B cell (primary cell): ENCODE data around the gene NECTIN1. TPM values are rescaled to one million over a fixed set of nuclear protein-coding genes. Genes with fewer than 3 reads are reported as not detected.
A peak's percentile ranks its signal among the peaks of the same experiment; 100 is the strongest.

Source experiments
- ATAC-seq: fragments of 200-7000 bp; cut with Tn5 transposase; one replicate; pipeline ENCODE4 v1.10.0; 2021; ENCODE audit warnings: low read depth, mild to moderate bottlenecking, moderate number of reproducible peaks, moderate library complexity
- CTCF ChIA-PET: fragments of 350-600 bp; sonication (Branson Sonifier 250); formaldehyde crosslinking; loops from one replicate; lab custom pipeline; 2021; ENCODE audit warnings: antibody characterized with exemption, inconsistent platforms; lab: Charles Lee
- POLR2A ChIA-PET: fragments of 350-600 bp; sonication (Branson Sonifier 250); formaldehyde crosslinking; loops from one replicate; lab custom pipeline; 2021; ENCODE audit warnings: antibody characterized with exemption; lab: Charles Lee
- DNase-seq: peaks from one replicate; pipeline ENCODE4 v3.0.0; 2013
- H2AFZ ChIP-seq: 2 replicates; pipeline ENCODE4 v1.6.1; 2012; ENCODE audit warnings: mild to moderate bottlenecking, low read depth, low read length; ENCODE audit not compliant: insufficient read depth, poor library complexity, severe bottlenecking
- H3K27ac ChIP-seq, 2 donors: 1 replicate in 1 of 2; 2 replicates in 1 of 2; pipeline ENCODE4 v1.5.1; 2012 to 2013; ENCODE audit warnings: low read length in 2 of 2, mild to moderate bottlenecking in 2 of 2, moderate library complexity in 1 of 2
- H3K27me3 ChIP-seq, 4 experiments: fragments of 200-600 bp in 1 of 4; sonication (generic) in 1 of 4; replicated peaks in 1 of 4; 1 replicate in 2 of 4; 2 replicates in 2 of 4; pipeline versions ENCODE4 v1.6.1 to v1.7.0; 2013 to 2016; ENCODE audit warnings: low read length in 3 of 4, mild to moderate bottlenecking in 2 of 4, mixed read lengths in 1 of 4, moderate library complexity in 1 of 4; ENCODE audit not compliant: insufficient read depth in 4 of 4, control insufficient read depth in 3 of 4; ENCODE audit errors: control extremely low read depth in 1 of 4
- H3K36me3 ChIP-seq, 2 experiments: replicated peaks in 1 of 2; 1 replicate in 1 of 2; 2 replicates in 1 of 2; pipeline versions ENCODE4 v1.6.1 to v1.7.1; 2013; ENCODE audit warnings: low read length in 1 of 2; ENCODE audit not compliant: insufficient read depth in 2 of 2, control insufficient read depth in 1 of 2; ENCODE audit errors: control extremely low read depth in 1 of 2, extremely low read depth in 1 of 2
- H3K4me1 ChIP-seq, 2 donors: fragments of 200-600 bp in 1 of 2; sonication (generic) in 1 of 2; 1 replicate in 1 of 2; 2 replicates in 1 of 2; pipeline versions ENCODE4 v1.5.1 to v1.6.1; 2013 to 2017; ENCODE audit warnings: low read length in 2 of 2; ENCODE audit not compliant: control insufficient read depth in 2 of 2, insufficient read depth in 2 of 2
- H3K4me2 ChIP-seq: replicated peaks from 2 replicates; pipeline ENCODE3; 2012; ENCODE audit warnings: mild to moderate bottlenecking, low read depth, low read length; ENCODE audit not compliant: poor library complexity, severe bottlenecking
- H3K4me3 ChIP-seq, 5 experiments: fragments of 200-600 bp in 1 of 5; sonication (generic) in 1 of 5; 1 replicate in 3 of 5; 2 replicates in 2 of 5; pipeline versions ENCODE4 v1.5.1 to v1.7.0; 2011 to 2016; ENCODE audit warnings: low read length in 4 of 5, mild to moderate bottlenecking in 4 of 5, low read depth in 2 of 5, control low read depth in 1 of 5, moderate library complexity in 1 of 5; ENCODE audit not compliant: insufficient read depth in 1 of 5; ENCODE audit errors: control extremely low read depth in 1 of 5, extremely low read depth in 1 of 5
- H3K79me2 ChIP-seq: fragments of 200-600 bp; sonication (generic); one replicate; pipeline ENCODE4 v1.6.0; 2016; ENCODE audit warnings: low read length; ENCODE audit not compliant: control insufficient read depth, insufficient read depth
- H3K9ac ChIP-seq: fragments of 200-600 bp; sonication (generic); 2 replicates; pipeline ENCODE4 v1.6.1; 2017; ENCODE audit warnings: mild to moderate bottlenecking, low read length, moderate library complexity
- H3K9me3 ChIP-seq, 3 donors: one replicate each; pipeline versions ENCODE4 v1.6.1 to v1.7.1; 2013; ENCODE audit warnings: low read length in 2 of 3; ENCODE audit not compliant: control insufficient read depth in 2 of 3, insufficient read depth in 1 of 3; ENCODE audit errors: control extremely low read depth in 1 of 3
- H4K20me1 ChIP-seq: 2 replicates; pipeline ENCODE4 v1.6.0; 2012; ENCODE audit warnings: mild to moderate bottlenecking, low read length; ENCODE audit not compliant: insufficient read depth, control insufficient read depth, poor library complexity, severe bottlenecking
- H3K27ac Mint-ChIP-seq: one replicate; pipeline ENCODE4 v1.8.0; 2021; ENCODE audit warnings: mixed read lengths
- H3K27me3 Mint-ChIP-seq: one replicate; pipeline ENCODE4 v1.8.0; 2021; ENCODE audit warnings: mixed read lengths
- H3K4me1 Mint-ChIP-seq: one replicate; pipeline ENCODE4 v1.8.0; 2021; ENCODE audit warnings: mixed read lengths
- H3K4me3 Mint-ChIP-seq: one replicate; pipeline ENCODE4 v1.8.0; 2021; ENCODE audit warnings: mixed read lengths
- H3K9me3 Mint-ChIP-seq: one replicate; pipeline ENCODE4 v1.8.0; 2022; ENCODE audit warnings: mixed read lengths; ENCODE audit not compliant: insufficient read depth
- EZH2 ChIP-seq: IDR thresholded peaks from 2 replicates; pipeline ENCODE4 v1.6.1; 2012; ENCODE audit warnings: borderline replicate concordance, low read depth, mild to moderate bottlenecking, moderate library complexity, low read length; ENCODE audit not compliant: insufficient read depth, poor library complexity, severe bottlenecking
- WGBS: methylation state at CpG from one replicate; pipeline ENCODE4 v1.1.5; 2013; ENCODE audit warnings: missing lambda C conversion rate; ENCODE audit not compliant: insufficient coverage; 5-methylcytosine and 5-hydroxymethylcytosine counted together
- intact Hi-C: fragments of 100-400 bp; cut with micrococcal nuclease; formaldehyde crosslinking; loops from one replicate; pipeline ENCODE4 v1.10.0; 2022
- polyA plus RNA-seq: library from polyadenylated mRNA; depleted of rRNA; stranded (reverse); fragments of >200 nt; gene quantifications from 2 replicates; pipeline ENCODE4 v1.2.3, GENCODE V29; 2012
- total RNA-seq, 2 donors: library from RNA; stranded (reverse); fragments of 120-200 nt in 1 of 2; gene quantifications; 1 replicate in 1 of 2; 2 replicates in 1 of 2; pipeline versions ENCODE4 v1.2.3 to v1.2.4, GENCODE V29; 2013 to 2022
- TF ChIP-seq, protein P1 (sequence below): fragments of 200-600 bp; IDR thresholded peaks from one replicate; pipeline ENCODE4 v1.8.0; 2022; ENCODE audit warnings: antibody characterized with exemption, mild to moderate bottlenecking

NECTIN1 gene
- total and polyA plus RNA-seq, 2 donors (not counting 1 experiment from before 2014, with no cell fraction given), result 2.1 to 3.9 TPM

DNA sequence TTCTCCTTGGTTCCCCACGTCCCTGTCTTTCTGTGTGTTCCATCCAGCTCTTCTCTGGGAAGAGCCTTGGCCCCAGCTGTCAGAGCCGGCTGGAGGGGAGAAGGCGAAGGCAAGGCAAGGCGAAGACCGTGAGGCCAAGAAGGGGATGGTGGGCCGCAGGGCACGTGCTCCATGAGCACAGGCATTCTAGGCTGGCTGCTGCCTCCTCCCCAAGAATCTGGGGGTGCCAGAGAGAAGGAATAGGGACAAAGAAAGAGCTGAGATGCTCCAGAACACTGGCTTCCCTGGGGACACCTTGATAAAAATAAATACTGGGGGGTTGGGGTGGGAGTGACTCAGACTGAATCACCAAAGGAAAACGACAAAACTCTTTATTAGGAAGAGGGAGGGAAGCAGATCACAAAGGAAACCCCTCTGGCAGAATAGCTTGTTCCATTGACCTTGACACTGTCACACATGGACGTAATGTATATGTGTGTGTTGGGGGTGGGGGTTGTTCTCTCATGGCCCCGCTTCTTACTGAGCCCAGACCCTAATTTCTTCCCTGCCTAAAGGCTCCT lies 52.5 kb downstream of the NECTIN1 start:
- Histone ChIP-seq H2AFZ (no peak overlapping the region), H3K27ac (no peak overlapping the region), H3K4me1 (peaks cover 25 to 29% of the 10 kb centered on the region in 2 donors), H3K4me3 (no peak overlapping the region), H4K20me1 (no peaks in the 10 kb centered on the region), H3K9ac (no peak overlapping the region), H3K27me3 (peaks cover 0 to 2% (median 0%) of the 10 kb centered on the region in 4 experiments), H3K9me3 (peaks cover 0 to 18% (median 0%) of the 10 kb centered on the region in 3 donors), H3K4me2 (no peak overlapping the region), H3K36me3 (no peaks in the 10 kb centered on the region), H3K79me2 (no peaks in the 10 kb centered on the region)
- DNase-seq, result no peak
- ChIA-PET CTCF (no interaction called here), POLR2A (no interaction called here)
- no peak for TF ChIP-seq EZH2
- TF ChIP-seq, protein P1, sequence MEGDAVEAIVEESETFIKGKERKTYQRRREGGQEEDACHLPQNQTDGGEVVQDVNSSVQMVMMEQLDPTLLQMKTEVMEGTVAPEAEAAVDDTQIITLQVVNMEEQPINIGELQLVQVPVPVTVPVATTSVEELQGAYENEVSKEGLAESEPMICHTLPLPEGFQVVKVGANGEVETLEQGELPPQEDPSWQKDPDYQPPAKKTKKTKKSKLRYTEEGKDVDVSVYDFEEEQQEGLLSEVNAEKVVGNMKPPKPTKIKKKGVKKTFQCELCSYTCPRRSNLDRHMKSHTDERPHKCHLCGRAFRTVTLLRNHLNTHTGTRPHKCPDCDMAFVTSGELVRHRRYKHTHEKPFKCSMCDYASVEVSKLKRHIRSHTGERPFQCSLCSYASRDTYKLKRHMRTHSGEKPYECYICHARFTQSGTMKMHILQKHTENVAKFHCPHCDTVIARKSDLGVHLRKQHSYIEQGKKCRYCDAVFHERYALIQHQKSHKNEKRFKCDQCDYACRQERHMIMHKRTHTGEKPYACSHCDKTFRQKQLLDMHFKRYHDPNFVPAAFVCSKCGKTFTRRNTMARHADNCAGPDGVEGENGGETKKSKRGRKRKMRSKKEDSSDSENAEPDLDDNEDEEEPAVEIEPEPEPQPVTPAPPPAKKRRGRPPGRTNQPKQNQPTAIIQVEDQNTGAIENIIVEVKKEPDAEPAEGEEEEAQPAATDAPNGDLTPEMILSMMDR, result no peak
- H3K4me1 Mint-ChIP-seq, result peaks cover 28% of the 10 kb centered on the region
- ATAC-seq, result no peak
- intact Hi-C loops, result no loop called here
- H3K9me3 Mint-ChIP-seq, result no peaks in the 10 kb centered on the region
- H3K27me3 Mint-ChIP-seq, result no peaks in the 10 kb centered on the region
- no peak overlapping the region for H3K27ac Mint-ChIP-seq
- H3K4me3 Mint-ChIP-seq, result no peak overlapping the region
- 97% methylated on average over 8 of the region's 10 CpGs for WGBS

- peak overlapping the region; percentile 32 for H3K9ac ChIP-seq
- no peaks in the 10 kb centered on the region for H3K36me3 ChIP-seq
- no peaks in the 10 kb centered on the region for H4K20me1 ChIP-seq
- H2AFZ ChIP-seq, result peak overlapping the region; percentile 55
- peaks cover 0 to 18% (median 0%) of the 10 kb centered on the region in 3 donors for H3K9me3 ChIP-seq
- H3K4me3 Mint-ChIP-seq, result peak overlapping the region; percentile 85
- H3K9me3 Mint-ChIP-seq, result no peaks in the 10 kb centered on the region
- no peaks in the 10 kb centered on the region for H3K27me3 Mint-ChIP-seq
- intact Hi-C loops, result no loop called here
- peaks cover 28% of the 10 kb centered on the region for H3K4me1 Mint-ChIP-seq
- H3K4me1 ChIP-seq, result peaks cover 25 to 29% of the 10 kb centered on the region in 2 donors
- peak overlapping the region in 3 of 5 experiments; percentile 2 to 44 (median 25) for H3K4me3 ChIP-seq
- H3K79me2 ChIP-seq, result no peaks in the 10 kb centered on the region
- no peak for TF ChIP-seq EZH2
- TF ChIP-seq, protein P1, result no peak
- peaks cover 0 to 2% (median 0%) of the 10 kb centered on the region in 4 experiments for H3K27me3 ChIP-seq
- peak overlapping the region; percentile 73 for H3K27ac Mint-ChIP-seq
- WGBS, result 0% methylated on average over 11 of the region's 15 CpGs
- H3K27ac ChIP-seq, result peak overlapping the region in 1 of 2 donors; percentile 5
- peak; percentile 81 for ATAC-seq
- H3K4me2 ChIP-seq, result peak overlapping the region; percentile 69
- ChIA-PET CTCF (interaction anchor here (0.6 to 4.0 kb wide), 7 partner anchors 9 to 1773 kb away, joined by 3 to 30 read pairs (median 5); partner anchors contain the start of gene NECTIN1), POLR2A (interaction anchor here (0.6 kb wide), 2 partner anchors 16 to 55 kb away, joined by 3 to 6 read pairs; partner anchors contain the start of gene NECTIN1)
- DNase-seq, result peak; percentile 80
These were observed 55.2 kb downstream of the NECTIN1 start for GRCh38 chr11:119673759-119674336.
